Uterus (tissue), 4 donors: Measurements from ENCODE around the gene TMPRSS11A. TPM values are rescaled to one million over a fixed set of nuclear protein-coding genes. Genes with fewer than 3 reads are reported as not detected.

ENCODE experiments used
- DNase-seq, 2 donors: peaks; one replicate each; pipeline ENCODE4 v3.0.0-alpha.2; 2019 to 2020
- H3K27ac ChIP-seq, 2 donors: fragments of 200-600 bp; sonication (generic); 1 replicate in 1 of 2; 2 replicates in 1 of 2; pipeline ENCODE4 v1.5.1; 2016 to 2018
- H3K27me3 ChIP-seq, 2 donors: fragments of 200-600 bp; sonication (generic); one replicate each; pipeline ENCODE4 v1.5.1; 2018 to 2019; ENCODE audit warnings: control low read depth in 1 of 2
- H3K36me3 ChIP-seq, 2 donors: fragments of 200-600 bp; sonication (generic); one replicate each; pipeline ENCODE4 v1.5.1; 2019; ENCODE audit warnings: control low read depth in 1 of 2
- H3K4me1 ChIP-seq, 2 donors: fragments of 200-600 bp; sonication (generic); one replicate each; pipeline ENCODE4 v1.5.1; 2018 to 2019; ENCODE audit warnings: control low read depth in 1 of 2
- H3K4me3 ChIP-seq, 2 donors: fragments of 200-600 bp; sonication (generic); 1 replicate in 1 of 2; 2 replicates in 1 of 2; pipeline ENCODE4 v1.5.1; 2018 to 2019; ENCODE audit warnings: mild to moderate bottlenecking in 1 of 2
- H3K9me3 ChIP-seq, 2 donors: fragments of 200-600 bp; sonication (generic); one replicate each; pipeline ENCODE4 v1.5.1; 2019; ENCODE audit warnings: control low read depth in 1 of 2
- POLR2A ChIP-seq, 2 donors: fragments of 450-650 bp; IDR thresholded peaks; one replicate each; pipeline ENCODE4 v1.6.1; 2016; ENCODE audit warnings: antibody characterized with exemption in 2 of 2, mild to moderate bottlenecking in 1 of 2, moderate library complexity in 1 of 2
- intact Hi-C: fragments of 100-400 bp; cut with DNase I; formaldehyde crosslinking; loops from one replicate; pipeline ENCODE4 v1.15.1; 2023; ENCODE audit warnings: low total_unique reads
- total RNA-seq, 4 donors: library from RNA; depleted of rRNA in 3 of 4; stranded (reverse); fragments of >200 nt in 3 of 4; gene quantifications; one replicate each; pipeline versions ENCODE4 v1.1.0 to v1.2.4, GENCODE V29; 2014 to 2023
- TF ChIP-seq, protein P1 (sequence below), 4 experiments: fragments of 200-600 bp in 2 of 4; fragments of 450-650 bp in 2 of 4; sonication (generic) in 2 of 4; IDR thresholded peaks; one replicate each; pipeline ENCODE4 v1.5.1; 2016 to 2019; ENCODE audit warnings: antibody characterized with exemption in 4 of 4, mild to moderate bottlenecking in 2 of 4, moderate library complexity in 1 of 4
- donor health status: DM: yes; HTN: yes; CAD: no.

TMPRSS11A gene
- total RNA-seq, 4 donors from 2014 or later = not detected

- TF ChIP-seq, protein P1, sequence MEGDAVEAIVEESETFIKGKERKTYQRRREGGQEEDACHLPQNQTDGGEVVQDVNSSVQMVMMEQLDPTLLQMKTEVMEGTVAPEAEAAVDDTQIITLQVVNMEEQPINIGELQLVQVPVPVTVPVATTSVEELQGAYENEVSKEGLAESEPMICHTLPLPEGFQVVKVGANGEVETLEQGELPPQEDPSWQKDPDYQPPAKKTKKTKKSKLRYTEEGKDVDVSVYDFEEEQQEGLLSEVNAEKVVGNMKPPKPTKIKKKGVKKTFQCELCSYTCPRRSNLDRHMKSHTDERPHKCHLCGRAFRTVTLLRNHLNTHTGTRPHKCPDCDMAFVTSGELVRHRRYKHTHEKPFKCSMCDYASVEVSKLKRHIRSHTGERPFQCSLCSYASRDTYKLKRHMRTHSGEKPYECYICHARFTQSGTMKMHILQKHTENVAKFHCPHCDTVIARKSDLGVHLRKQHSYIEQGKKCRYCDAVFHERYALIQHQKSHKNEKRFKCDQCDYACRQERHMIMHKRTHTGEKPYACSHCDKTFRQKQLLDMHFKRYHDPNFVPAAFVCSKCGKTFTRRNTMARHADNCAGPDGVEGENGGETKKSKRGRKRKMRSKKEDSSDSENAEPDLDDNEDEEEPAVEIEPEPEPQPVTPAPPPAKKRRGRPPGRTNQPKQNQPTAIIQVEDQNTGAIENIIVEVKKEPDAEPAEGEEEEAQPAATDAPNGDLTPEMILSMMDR (IDR thresholded peaks at IDR 0.05) = no peak
- TF ChIP-seq POLR2A (IDR thresholded peaks at IDR 0.05) = no peak
- intact Hi-C loops = no loop called here
- DNase-seq = no peak
These were observed 65.6 kb downstream of the TMPRSS11A start for GRCh38 chr4:67897686-67898085.

GRCh38 chr4:67896421-67897065, 66.8 kb downstream of the TMPRSS11A start:
- no peak for DNase-seq
- intact Hi-C loops = no loop called here
- H3K4me3 ChIP-seq = no peak overlapping the region
- no peaks in the 10 kb centered on the region for H3K4me1 ChIP-seq
- no peaks in the 10 kb centered on the region for H3K9me3 ChIP-seq
- no peak overlapping the region for H3K27ac ChIP-seq
- no peaks in the 10 kb centered on the region for H3K27me3 ChIP-seq
- TF ChIP-seq, protein P1 (IDR thresholded peaks at IDR 0.05) = no peak
- no peak for TF ChIP-seq POLR2A (IDR thresholded peaks at IDR 0.05)
- H3K36me3 ChIP-seq = no peaks in the 10 kb centered on the region

More at GRCh38 chr4:67897686-67898085, 65.6 kb downstream of the TMPRSS11A start:
- Histone ChIP-seq H3K27me3 (no peaks in the 10 kb centered on the region), H3K36me3 (no peaks in the 10 kb centered on the region), H3K4me3 (no peak overlapping the region), H3K4me1 (no peaks in the 10 kb centered on the region), H3K27ac (no peak overlapping the region), H3K9me3 (no peaks in the 10 kb centered on the region)

DNA sequence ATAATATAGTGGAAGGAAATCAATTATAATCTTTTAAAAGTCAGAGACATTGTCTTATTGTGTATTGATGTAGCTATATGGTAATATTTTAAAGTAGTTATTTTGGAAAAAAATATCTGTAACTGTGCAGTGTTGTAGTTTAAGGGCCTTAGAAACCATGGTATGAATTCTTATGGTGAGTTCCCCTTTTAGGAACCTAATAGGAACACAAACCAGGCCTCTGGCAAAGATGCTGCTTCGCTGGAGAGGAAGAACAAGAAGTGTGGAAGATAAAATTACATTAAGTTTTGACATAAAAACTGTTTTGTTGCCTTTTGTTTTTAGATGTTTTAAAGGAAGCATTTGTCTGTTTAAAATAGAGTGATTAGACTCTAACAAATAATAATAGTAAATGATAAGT, 68.6 kb downstream of the TMPRSS11A start:
- H3K4me3 ChIP-seq = no peak overlapping the region
- no peaks in the 10 kb centered on the region for H3K27me3 ChIP-seq
- DNase-seq = no peak
- H3K4me1 ChIP-seq = no peaks in the 10 kb centered on the region
- H3K9me3 ChIP-seq = no peaks in the 10 kb centered on the region
- TF ChIP-seq, protein P1 (IDR thresholded peaks at IDR 0.05) = no peak
- TF ChIP-seq POLR2A (IDR thresholded peaks at IDR 0.05) = no peak
- intact Hi-C loops = no loop called here
- H3K27ac ChIP-seq = no peak overlapping the region
- no peaks in the 10 kb centered on the region for H3K36me3 ChIP-seq

- DNase-seq = no peak
- no peak overlapping the region for H3K27ac ChIP-seq
- H3K4me1 ChIP-seq = no peaks in the 10 kb centered on the region
- H3K9me3 ChIP-seq = no peaks in the 10 kb centered on the region
- no peak for TF ChIP-seq POLR2A (IDR thresholded peaks at IDR 0.05)
- TF ChIP-seq, protein P1 (IDR thresholded peaks at IDR 0.05) = no peak
- H3K36me3 ChIP-seq = no peaks in the 10 kb centered on the region
- no peaks in the 10 kb centered on the region for H3K27me3 ChIP-seq
- no peak overlapping the region for H3K4me3 ChIP-seq
- intact Hi-C loops = no loop called here
These were observed 70.4 kb downstream of the TMPRSS11A start for GRCh38 chr4:67892905-67893304.

DNA sequence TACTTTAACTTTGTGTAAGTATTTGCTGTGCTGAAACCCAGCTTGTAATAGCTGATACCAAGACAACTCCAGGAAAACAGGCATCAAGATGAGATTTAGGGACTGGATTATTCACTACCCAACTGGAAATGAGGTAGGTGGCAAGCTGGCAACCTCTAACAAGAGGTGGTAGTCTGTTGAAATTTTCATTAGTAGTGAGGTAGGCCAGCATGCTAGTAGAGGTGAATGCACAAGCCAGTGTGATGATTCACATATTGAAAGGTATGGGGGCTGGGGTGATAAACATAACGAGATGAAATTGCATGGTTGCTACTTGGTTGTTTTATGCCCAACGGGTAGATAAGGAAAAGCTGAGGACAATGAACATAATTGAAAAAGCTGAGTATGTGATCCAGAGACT, 71.0 kb downstream of the TMPRSS11A start:
- Histone ChIP-seq H3K27ac (no peak overlapping the region), H3K9me3 (no peaks in the 10 kb centered on the region), H3K4me1 (no peaks in the 10 kb centered on the region), H3K4me3 (no peak overlapping the region), H3K36me3 (no peaks in the 10 kb centered on the region), H3K27me3 (no peaks in the 10 kb centered on the region)
- no peak for DNase-seq
- TF ChIP-seq, protein P1 (IDR thresholded peaks at IDR 0.05) = no peak
- no peak for TF ChIP-seq POLR2A (IDR thresholded peaks at IDR 0.05)
- intact Hi-C loops = no loop called here
